Measurements from ENCODE around the gene LBP. TPM values are rescaled to one million over a fixed set of nuclear protein-coding genes. Genes with fewer than 3 reads are reported as not detected.

Gene LBP
- total RNA-seq, 4 donors from 2014 or later: not detected

- DNase-seq: no peak
- Histone ChIP-seq H3K4me1 (no peaks in the 10 kb centered on the region), H3K36me3 (peaks cover 0 to 100% (median 0%) of the 10 kb centered on the region in 3 donors), H3K27me3 (no peaks in the 10 kb centered on the region), H3K27ac (no peak overlapping the region), H3K9me3 (no peaks in the 10 kb centered on the region), H3K4me3 (no peak overlapping the region)
- TF ChIP-seq POLR2A (IDR thresholded peaks at IDR 0.05) (no peak), CTCF (IDR thresholded peaks at IDR 0.05) (no peak)
Observed at GRCh38 chr20:38426006-38426897, 80.0 kb downstream of the LBP start.

Small RNA genes within 50 kb of the gene (small RNA-seq; reads per million reads assigned to genes)
- gene RF00056 (0 reads per million in 2 donors), gene SNORA71B (6.4 to 24.9 reads per million in 2 donors)

Other genes with a start within 250 kb of the LBP start
- gene TGM2, start 181.2 kb upstream of the LBP start, total RNA-seq: 100 to 1,000 TPM in 3 of 4 donors, 10 to 100 TPM in 1; 31.4 to 216 (median 145) TPM
- gene KIAA1755, start 85.7 kb upstream of the LBP start, total RNA-seq: 1 to 10 TPM in 2 of 4 donors, under 1 TPM in 2; 0.35 to 4.1 (median 2.0) TPM
- gene BPI, start 42.3 kb upstream of the LBP start, total RNA-seq: not detected
- gene SNHG17, start 88.8 kb downstream of the LBP start, total RNA-seq: 10 to 100 TPM; 19.3 to 54.5 (median 48.3) TPM
- 10 to 100 TPM; 54.7 to 69.2 (median 61.1) TPM for gene RALGAPB, start 126.4 kb downstream of the LBP start, total RNA-seq
- gene ADIG, start 234.7 kb downstream of the LBP start, total RNA-seq: not detected